Subcutaneous abdominal adipose tissue (tissue), 5 donors: ENCODE measurements around the gene ATG7.

Source experiments
- H3K27ac ChIP-seq: one replicate; pipeline ENCODE4 v1.7.0; 2013; ENCODE audit warnings: low read depth, mild to moderate bottlenecking, inconsistent platforms, low read length, moderate library complexity
- H3K27me3 ChIP-seq, 5 donors: one replicate each; pipeline ENCODE4 v1.7.0; 2013; ENCODE audit warnings: low read length in 5 of 5, inconsistent platforms in 1 of 5; ENCODE audit not compliant: control insufficient read depth in 5 of 5, insufficient read depth in 4 of 5
- H3K36me3 ChIP-seq, 5 donors: one replicate each; pipeline ENCODE4 v1.7.0; 2013; ENCODE audit warnings: low read length in 5 of 5; ENCODE audit not compliant: control insufficient read depth in 5 of 5, insufficient read depth in 5 of 5
- H3K4me1 ChIP-seq, 5 donors: one replicate each; pipeline ENCODE4 v1.7.0; 2013; ENCODE audit warnings: low read length in 5 of 5, mild to moderate bottlenecking in 3 of 5, moderate library complexity in 1 of 5; ENCODE audit not compliant: control insufficient read depth in 5 of 5, insufficient read depth in 5 of 5
- H3K4me3 ChIP-seq, 5 donors: one replicate each; pipeline ENCODE4 v1.7.0; 2013; ENCODE audit warnings: low read length in 5 of 5, low read depth in 1 of 5
- H3K9ac ChIP-seq, 5 donors: one replicate each; pipeline ENCODE4 v1.7.0; 2013; ENCODE audit warnings: low read length in 5 of 5, mild to moderate bottlenecking in 4 of 5, moderate library complexity in 3 of 5
- H3K9me3 ChIP-seq, 5 donors: one replicate each; pipeline ENCODE4 v1.7.0; 2013; ENCODE audit warnings: low read length in 5 of 5; ENCODE audit not compliant: control insufficient read depth in 5 of 5
- donor health status: healthy.
- donor health status: healthy.
- donor health status: healthy.
- donor health status: healthy.
- donor health status: healthy.

Gene ATG7

GRCh38 chr3:11307830-11308432, 35.7 kb downstream of the ATG7 start:
- H3K4me1 ChIP-seq, result peaks cover 0 to 37% (median 9%) of the 10 kb centered on the region in 5 donors
- peak overlapping the region; percentile 15 for H3K27ac ChIP-seq
- no peak overlapping the region for H3K4me3 ChIP-seq
- no peaks in the 10 kb centered on the region for H3K27me3 ChIP-seq
- H3K36me3 ChIP-seq, result peaks cover 25 to 59% (median 51%) of the 10 kb centered on the region in 5 donors
- H3K9ac ChIP-seq, result no peak overlapping the region
- no peaks in the 10 kb centered on the region for H3K9me3 ChIP-seq

DNA sequence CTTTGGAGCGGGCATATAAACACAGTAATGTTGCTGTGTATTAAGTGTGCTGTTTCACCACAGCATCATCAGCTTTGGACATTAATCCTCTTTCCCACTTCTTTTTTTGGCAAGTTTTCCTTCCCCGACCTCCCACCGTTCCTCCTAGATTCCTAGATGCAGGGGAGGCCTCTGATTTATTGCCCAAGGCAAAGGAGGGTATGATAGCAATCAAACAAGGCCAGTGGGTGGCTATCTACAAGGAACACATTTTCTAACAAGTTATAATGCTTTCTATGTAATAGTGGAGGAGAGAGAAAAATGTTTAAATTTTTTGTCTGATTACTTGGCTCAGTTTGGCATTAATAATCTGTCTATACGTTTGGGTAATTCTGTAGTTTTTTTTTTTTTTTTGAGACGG, 38.1 kb downstream of the ATG7 start:
- H3K9ac ChIP-seq, result no peak overlapping the region
- H3K27me3 ChIP-seq, result no peaks in the 10 kb centered on the region
- H3K4me1 ChIP-seq, result peaks cover 0 to 28% (median 6%) of the 10 kb centered on the region in 5 donors
- no peak overlapping the region for H3K4me3 ChIP-seq
- H3K9me3 ChIP-seq, result no peaks in the 10 kb centered on the region
- peaks cover 33 to 70% (median 66%) of the 10 kb centered on the region in 5 donors for H3K36me3 ChIP-seq
- H3K27ac ChIP-seq, result no peak overlapping the region

DNA sequence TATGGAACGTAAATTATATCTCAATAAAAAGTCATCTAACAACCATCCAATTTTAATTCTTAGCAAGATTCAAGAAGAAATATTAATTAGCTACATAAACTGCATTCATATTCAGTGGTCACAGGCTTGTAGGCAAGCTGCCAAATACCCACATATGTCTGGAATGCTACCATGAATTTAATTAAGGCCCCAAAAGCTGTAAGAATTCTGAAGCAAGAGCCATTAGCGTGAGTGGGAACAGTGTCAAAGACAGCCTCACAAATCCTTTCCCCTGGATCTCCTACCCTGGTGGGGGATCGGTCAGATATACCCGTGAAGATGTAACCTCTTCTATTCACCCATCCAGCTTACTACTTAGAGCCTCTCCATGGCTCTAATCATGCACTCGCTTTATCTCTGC, 40.0 kb downstream of the ATG7 start:
- Histone ChIP-seq H3K4me3 (no peak overlapping the region), H3K27ac (no peak overlapping the region), H3K4me1 (peaks cover 0 to 10% (median 3%) of the 10 kb centered on the region in 5 donors), H3K27me3 (no peaks in the 10 kb centered on the region), H3K9ac (no peak overlapping the region), H3K36me3 (peaks cover 44 to 76% (median 69%) of the 10 kb centered on the region in 5 donors), H3K9me3 (no peaks in the 10 kb centered on the region)

DNA sequence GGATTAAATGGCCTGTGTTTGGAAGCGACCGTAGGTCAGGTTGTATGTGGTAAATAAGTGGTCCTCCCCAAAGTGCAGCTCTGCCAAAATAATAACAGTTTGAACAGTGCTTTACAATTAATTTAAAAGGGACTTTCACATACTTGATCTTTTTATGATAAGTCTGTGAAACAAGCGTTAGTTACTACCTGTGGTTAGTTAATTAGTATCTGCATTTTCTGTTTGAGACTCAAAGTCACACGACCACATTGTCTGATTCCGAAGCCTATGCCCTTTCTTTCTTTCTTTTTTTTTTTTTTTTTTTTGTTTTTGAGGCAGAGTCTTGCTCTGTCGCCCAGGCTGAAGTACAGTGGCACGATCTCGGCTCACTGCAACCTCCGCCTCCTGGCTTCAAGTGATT, 45.1 kb downstream of the ATG7 start:
- Histone ChIP-seq H3K4me3 (no peak overlapping the region), H3K27ac (no peak overlapping the region), H3K36me3 (peaks cover 44 to 87% (median 76%) of the 10 kb centered on the region in 5 donors), H3K9ac (no peak overlapping the region), H3K27me3 (no peaks in the 10 kb centered on the region), H3K4me1 (no peaks in the 10 kb centered on the region), H3K9me3 (no peaks in the 10 kb centered on the region)

- no peaks in the 10 kb centered on the region for H3K9me3 ChIP-seq
- no peak overlapping the region for H3K27ac ChIP-seq
- no peak overlapping the region for H3K4me3 ChIP-seq
- H3K36me3 ChIP-seq, result peaks cover 25 to 85% (median 55%) of the 10 kb centered on the region in 5 donors
- H3K4me1 ChIP-seq, result peaks cover 0 to 8% (median 0%) of the 10 kb centered on the region in 5 donors
- no peak overlapping the region for H3K9ac ChIP-seq
- H3K27me3 ChIP-seq, result no peaks in the 10 kb centered on the region
Observed at GRCh38 chr3:11322931-11323330, 50.7 kb downstream of the ATG7 start.

DNA sequence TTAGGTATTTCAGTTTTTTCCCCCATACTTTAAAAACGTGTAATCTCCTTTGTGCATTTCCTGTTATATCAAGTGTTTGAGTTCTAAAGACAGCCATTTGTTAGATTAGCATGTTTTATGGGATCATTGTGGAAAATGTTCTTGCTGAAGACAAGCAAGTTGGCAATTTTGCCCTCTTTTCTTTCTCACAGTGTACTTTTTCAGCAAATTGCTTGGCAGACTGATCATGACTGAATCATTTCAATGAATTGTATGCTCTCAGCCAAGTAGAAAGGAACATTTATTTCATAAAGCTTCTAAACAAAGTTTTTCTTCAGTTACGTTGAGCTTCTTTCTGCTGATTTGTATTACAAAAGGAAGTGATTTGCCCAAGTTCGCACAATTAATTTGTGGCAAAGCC, 51.6 kb downstream of the ATG7 start:
- Histone ChIP-seq H3K9ac (peak overlapping the region in 2 of 5 donors; percentile 17 to 29), H3K9me3 (no peaks in the 10 kb centered on the region), H3K4me3 (no peak overlapping the region), H3K27ac (no peak overlapping the region), H3K27me3 (no peaks in the 10 kb centered on the region), H3K4me1 (peaks cover 0 to 8% (median 0%) of the 10 kb centered on the region in 5 donors), H3K36me3 (peaks cover 20 to 77% (median 47%) of the 10 kb centered on the region in 5 donors)

- Histone ChIP-seq H3K27ac (no peak overlapping the region), H3K27me3 (no peaks in the 10 kb centered on the region), H3K9ac (no peak overlapping the region), H3K4me1 (peaks cover 0 to 8% (median 0%) of the 10 kb centered on the region in 5 donors), H3K36me3 (peaks cover 21 to 60% (median 25%) of the 10 kb centered on the region in 5 donors), H3K9me3 (no peaks in the 10 kb centered on the region), H3K4me3 (no peak overlapping the region)
Observed at GRCh38 chr3:11327619-11328018, 55.4 kb downstream of the ATG7 start.

GRCh38 chr3:11328196-11328945, 56.2 kb downstream of the ATG7 start:
- no peak overlapping the region for H3K27ac ChIP-seq
- peaks cover 0 to 4% (median 0%) of the 10 kb centered on the region in 5 donors for H3K4me1 ChIP-seq
- H3K9ac ChIP-seq, result no peak overlapping the region
- no peak overlapping the region for H3K4me3 ChIP-seq
- no peaks in the 10 kb centered on the region for H3K9me3 ChIP-seq
- H3K36me3 ChIP-seq, result peaks cover 23 to 58% (median 27%) of the 10 kb centered on the region in 5 donors
- no peaks in the 10 kb centered on the region for H3K27me3 ChIP-seq

GRCh38 chr3:11329777-11330176, 57.6 kb downstream of the ATG7 start:
- Histone ChIP-seq H3K27me3 (no peaks in the 10 kb centered on the region), H3K9ac (no peak overlapping the region), H3K4me1 (no peaks in the 10 kb centered on the region), H3K4me3 (no peak overlapping the region), H3K9me3 (no peaks in the 10 kb centered on the region), H3K27ac (no peak overlapping the region), H3K36me3 (peaks cover 22 to 54% (median 26%) of the 10 kb centered on the region in 5 donors)

DNA sequence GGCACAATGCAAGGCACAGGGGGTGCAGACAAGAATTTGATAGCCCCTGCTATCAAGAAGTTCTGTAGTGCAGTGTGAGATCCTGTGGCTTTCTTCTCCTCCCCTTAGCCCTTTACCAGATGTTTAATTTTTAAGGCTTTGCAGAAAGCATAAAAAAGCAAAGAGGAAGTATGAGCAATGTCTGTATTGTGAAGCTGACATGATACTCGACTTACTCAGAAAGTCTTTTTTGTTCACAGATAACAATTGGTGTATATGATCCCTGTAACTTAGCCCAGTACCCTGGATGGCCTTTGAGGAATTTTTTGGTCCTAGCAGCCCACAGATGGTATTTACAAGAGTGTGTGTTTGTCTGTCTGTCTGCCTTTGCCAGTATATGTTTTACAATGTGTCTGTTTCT, 58.9 kb downstream of the ATG7 start:
- Histone ChIP-seq H3K36me3 (peaks cover 19 to 47% (median 22%) of the 10 kb centered on the region in 5 donors), H3K9me3 (no peaks in the 10 kb centered on the region)

More for the DNA sequence above, 58.9 kb downstream of the ATG7 start:
- no peaks in the 10 kb centered on the region for H3K4me1 ChIP-seq
- H3K9ac ChIP-seq, result no peak overlapping the region
- no peak overlapping the region for H3K4me3 ChIP-seq
- H3K27me3 ChIP-seq, result no peaks in the 10 kb centered on the region
- H3K27ac ChIP-seq, result no peak overlapping the region
